Hindlimb muscle (tissue), 1 donor: ENCODE data around the gene SLC44A4. TPM values are rescaled to one million over a fixed set of nuclear protein-coding genes. Genes with fewer than 3 reads are reported as not detected.
"Not testable (repeated sequence)": the region's sequence is repeated elsewhere in the genome, so short reads cannot be mapped to it uniquely, and the experiment has no call there.

Experiments
- DNase-seq: peaks from one replicate; pipeline ENCODE4 v3.0.0-alpha.2; 2013
- polyA plus RNA-seq: library from polyadenylated mRNA; unstranded; fragments of 120-200 nt; gene quantifications from one replicate; pipeline ENCODE4 v1.2.1, GENCODE V29; 2013; ENCODE audit not compliant: insufficient read length

Gene SLC44A4
- polyA plus RNA-seq, 1 donor: 0.23 TPM

DNA sequence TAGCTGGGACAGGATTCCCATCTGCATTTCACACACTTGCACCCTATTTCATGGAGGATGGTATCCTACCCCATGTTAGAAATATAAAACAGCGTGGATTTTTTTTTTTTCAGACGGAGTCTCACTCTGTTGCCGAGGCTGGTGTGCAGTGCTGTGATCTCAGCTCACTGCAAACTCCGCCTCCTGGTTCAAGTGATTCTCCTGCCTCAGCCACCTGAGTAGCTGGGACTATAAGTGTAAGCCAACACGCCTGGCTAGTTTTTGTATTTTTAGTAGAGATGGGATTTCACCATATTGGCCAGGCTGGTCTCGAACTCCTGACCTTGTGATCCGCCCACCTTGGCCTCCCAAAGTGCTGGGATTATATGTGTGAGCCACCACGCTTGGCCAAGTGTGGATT lies 21.0 kb downstream of the SLC44A4 start:
- DNase-seq: not testable (repeated sequence)

DNA sequence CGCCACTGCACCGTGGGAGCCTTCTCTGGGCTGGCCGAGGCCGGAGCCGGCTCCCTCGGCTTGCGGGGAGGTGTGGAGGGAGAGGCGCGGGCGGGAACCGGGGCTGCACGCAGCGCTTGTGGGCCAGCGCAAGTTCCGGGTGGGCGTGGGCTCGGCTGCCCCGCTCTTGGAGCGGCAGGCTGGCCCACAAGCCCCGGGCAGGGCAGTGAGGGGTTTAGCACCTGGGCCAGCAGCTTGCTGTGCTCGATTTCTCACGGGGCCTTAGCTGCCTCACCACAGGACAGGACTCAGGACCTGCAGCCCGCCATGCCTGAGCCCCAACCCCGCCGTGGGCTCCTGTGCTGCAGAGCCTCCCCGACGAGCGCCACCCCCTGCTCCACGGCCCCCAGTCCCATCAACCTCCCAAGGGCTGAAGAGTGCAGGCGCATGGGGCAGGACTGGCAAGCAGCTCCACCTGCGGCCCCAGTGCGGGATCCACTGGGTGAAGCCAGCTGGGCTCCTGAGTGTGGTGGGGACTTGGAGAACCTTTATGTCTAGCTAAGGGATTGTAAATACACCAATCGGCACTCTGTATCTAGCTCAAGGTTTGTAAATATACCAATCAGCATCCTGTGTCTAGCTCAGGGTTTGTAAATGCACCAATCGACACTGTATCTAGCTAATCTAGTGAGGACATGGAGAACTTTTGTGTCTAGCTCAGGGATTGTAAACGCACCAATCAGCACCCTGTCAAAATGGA lies 26.6 kb downstream of the SLC44A4 start:
- not testable (repeated sequence) for DNase-seq

DNA sequence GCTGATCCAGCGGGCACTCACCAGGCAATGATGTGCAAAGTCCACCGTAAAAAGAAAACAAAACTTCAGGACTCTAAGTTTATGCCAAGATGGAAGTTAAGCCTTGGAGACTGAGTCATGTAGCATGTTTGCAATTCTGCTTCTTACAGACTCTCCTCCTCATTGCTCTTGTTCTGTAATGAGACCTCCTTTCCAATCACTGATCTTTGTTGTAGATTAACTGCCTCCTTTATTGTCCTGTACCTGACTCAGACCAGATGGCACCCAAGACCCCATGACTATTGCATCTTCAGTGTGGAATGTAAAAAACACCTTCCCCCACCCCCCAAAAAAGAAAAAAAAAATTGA lies 27.3 kb downstream of the SLC44A4 start:
- no peak for DNase-seq

DNA sequence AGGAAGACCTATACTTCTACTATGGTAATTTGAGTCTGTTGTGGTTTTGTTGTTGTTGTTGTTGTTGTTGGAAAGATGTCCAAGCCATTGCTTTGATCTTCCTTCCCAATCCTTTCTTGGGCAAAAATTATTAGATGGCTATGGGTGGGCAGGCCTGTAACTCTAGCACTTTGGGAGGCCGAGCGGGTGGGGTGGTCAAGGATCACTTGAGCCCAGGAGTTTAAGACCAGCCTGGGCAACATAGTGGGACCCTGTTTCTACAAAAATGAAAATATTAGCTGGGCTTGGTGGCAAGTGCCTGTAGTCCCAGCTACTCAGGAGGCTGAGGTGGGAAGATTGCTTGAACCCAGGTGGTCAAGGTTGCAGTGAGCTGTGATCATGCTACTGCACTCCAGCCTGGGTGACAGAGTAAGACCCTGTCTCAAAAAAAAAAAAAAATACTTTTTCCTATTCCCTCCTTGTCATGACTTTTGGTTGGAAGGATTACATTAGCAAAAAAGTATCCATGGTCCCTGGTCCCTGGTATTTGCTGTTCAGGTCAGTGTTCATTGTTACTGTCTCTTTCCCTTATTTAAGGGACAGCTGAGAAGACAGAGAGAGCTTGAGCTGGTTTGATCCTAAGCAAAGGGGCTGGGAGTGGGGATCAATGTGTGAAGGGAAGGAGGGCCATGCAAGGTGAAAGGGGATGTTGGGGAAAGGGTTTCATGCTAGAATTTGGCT lies 27.9 kb downstream of the SLC44A4 start:
- DNase-seq: no peak

DNA sequence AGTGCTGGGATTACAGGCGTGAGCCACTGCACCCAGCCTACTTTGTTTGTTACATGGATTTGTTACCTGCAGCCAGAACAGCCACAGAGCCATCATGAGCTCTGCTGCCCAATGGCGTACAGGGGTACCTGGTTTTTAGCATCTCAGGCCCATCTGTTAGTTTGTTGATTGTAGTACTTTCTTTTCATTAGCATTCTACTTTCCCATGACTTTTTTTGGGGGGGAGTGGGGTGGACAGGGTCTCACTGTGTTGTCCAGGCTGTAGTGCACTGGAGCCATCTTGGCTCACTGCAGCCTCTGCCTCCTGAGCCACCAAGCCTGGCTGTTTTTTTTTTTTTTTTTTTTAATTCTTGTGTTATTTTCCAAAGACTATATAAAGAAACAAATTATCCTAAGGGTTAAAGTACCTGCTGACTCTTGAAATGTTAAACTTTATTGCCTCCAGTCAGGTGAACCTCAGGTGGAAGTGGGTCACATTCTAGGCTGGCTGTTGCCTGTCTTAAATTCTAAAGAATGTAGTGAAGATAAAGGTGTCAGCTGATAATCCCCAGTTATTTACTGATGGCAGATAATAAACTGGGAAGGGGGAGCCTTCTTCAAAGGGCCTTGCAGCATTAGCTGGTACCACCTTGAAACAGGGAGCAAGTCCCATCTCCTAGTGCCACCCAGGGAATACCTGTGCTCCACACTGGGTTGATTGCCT lies 31.4 kb downstream of the SLC44A4 start:
- DNase-seq: no peak

DNA sequence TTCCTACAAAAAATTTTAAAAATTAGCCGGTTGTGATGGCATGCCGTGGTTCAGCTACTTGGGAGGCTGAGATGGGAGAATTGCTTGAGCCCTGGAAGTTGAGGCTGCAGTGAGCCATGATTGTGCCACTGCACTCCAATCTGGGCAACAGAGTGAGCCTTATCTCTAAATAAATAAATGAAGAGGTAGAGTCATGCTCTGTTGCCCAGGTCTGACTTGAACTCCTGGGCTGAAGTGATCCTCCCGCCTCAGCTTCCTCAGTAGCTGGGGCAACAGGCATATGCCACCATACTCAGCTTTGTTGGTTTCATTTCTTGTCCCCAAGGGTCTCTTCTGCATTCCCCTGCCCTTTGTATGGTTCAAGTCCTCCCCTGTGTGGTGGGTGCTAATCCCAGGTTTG lies 34.3 kb downstream of the SLC44A4 start:
- DNase-seq: no peak

DNA sequence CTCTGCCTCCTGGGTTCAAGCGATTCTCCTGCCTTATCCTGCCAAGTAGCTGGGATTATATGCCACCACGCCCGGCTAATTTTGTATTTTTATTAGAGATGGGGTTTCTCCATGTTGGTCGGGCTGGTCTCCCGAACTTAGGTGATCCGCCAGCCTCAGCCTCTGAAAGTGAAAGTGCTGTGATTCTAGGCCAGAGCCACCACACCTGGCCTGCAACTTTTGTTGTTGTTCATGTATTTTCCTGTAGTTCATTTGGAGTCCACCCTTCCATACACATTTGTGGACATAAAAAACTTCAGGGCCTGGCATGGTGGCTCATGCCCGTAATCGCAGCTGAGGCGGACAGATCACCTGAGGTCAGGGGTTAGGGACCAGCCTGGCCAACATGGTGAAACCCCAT lies 36.7 kb downstream of the SLC44A4 start:
- DNase-seq: no peak

DNA sequence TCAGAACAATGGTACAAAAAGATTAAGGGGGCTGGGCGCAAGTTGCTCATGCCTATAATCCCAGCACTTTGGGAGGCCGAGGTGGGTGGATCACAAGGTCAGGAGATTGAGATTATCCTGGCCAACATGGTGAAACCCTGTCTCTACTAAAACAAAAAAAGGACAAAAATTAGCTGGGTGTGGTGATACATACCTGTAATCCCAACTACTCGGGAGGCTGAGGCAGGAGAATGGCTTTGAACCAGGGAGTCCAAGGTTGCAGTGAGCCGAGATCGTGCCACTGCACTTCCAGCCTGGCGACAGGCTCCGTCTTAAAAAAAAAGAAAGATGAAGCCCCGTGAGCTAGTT lies 39.0 kb downstream of the SLC44A4 start:
- not testable (repeated sequence) for DNase-seq

DNA sequence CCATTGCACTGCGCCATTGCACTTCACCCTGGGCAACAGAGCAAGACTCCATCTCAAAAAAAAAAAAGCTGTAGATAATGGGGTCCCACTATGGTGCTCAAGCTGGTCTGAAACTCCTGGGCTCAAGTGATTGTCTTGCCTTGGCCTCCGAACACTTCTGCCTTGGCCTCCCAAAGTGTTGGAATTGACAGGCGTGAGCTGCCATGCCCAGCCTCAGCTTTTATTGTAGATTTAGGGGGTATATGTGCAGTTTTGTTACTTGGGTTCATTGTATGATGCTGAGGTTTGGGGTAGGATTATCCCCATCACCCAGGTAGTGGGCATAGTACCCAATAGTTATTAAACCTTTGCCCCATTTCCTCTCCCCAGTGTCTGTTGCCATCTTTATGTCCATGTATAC lies 39.8 kb downstream of the SLC44A4 start:
- DNase-seq: no peak

DNA sequence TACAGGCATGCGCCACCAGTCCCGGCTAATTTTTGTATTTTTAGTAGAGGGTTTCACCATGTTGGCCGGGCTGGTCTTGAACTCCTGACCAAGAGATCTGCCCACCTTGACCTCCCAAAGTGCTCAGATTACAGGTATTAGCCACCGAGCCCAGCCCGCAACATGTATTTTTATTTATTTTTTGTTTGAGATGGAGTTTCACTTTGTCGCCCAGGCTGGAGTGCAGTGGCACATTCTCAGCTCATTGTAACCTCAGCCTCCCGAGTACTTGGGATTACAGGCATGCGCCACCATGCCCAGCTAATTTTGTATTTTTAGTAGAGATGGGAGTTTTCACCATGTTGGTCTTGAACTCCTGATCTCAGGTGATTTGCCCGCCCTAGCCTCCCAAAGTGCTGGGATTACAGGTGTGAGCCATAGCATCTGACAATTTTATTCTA lies 40.7 kb downstream of the SLC44A4 start:
- not testable (repeated sequence) for DNase-seq

DNA sequence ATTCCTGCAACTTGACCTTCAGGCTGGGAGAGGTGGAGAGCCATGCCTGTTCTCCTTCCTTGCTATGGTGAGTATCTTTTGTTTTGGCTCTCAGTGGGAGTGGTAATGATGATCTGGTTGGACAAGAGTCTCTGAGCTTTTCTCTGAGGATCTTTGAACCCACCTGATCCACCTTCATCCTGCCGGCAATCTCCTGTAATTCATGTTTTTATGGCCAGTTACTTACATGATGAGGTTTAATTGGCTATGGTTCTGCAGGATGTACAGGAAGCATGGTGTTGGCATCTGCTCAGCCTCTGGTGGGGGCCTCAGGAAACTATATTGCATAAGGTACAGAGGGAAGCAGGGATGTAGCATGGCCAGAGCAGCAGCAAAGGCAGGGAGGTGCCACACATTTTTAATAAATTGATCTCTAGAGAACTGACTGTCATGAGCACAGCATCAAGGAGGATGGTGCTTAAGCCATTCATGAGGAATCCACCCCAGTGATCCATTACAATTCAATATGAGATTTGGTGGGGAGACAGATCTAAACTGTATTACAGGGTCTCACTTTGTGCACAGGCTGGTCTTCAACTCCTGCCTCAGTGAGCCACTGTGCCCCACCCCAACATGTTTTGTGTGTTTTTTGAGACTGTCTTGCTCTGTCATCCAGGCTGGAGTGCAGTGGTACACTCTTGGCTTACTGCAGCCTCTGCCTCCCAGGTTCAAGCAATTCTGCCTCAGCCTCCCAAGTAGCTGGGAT lies 41.3 kb downstream of the SLC44A4 start:
- DNase-seq: no peak

DNA sequence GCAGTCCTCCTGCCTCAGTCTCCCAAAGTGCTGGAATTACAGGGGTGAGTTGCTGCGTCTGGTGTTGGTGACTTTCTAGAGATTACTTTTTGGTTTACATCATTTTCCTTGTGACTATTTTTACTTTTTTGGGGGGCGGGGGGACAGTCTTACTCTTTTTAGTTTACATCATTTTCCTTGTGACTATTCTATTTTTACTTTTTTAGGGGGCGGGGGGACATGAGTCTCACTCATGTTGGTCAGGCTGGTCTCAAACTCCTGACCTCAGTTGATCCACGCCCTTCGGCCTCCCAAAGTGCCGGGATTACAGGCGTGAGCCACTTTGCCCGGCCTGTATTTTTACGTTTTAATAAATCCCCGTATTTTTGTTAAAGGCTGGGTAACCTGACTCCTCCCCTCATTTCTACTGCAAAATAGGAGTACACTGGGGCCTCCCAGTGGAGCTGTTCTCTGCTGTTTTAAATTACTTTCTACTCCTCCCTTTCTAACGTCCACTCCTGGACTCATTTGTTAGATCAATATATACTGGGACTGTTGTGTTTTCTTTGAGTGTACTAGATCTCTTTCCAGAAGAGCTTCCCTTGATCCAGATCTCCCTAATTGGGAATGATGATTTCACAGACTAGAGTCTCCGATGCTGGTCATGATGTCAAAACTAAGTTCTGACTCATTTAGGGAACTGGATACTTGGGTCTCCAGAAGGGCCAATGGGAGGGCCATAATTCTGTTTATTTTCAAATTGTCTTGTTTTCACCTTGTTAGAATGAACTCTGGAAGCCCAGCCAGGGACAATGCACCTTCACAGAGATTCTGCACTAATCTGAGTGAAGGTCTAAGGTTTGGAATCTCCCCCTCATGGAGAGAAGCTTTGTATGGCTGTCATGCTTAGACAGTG lies 42.1 kb downstream of the SLC44A4 start:
- no peak for DNase-seq

DNA sequence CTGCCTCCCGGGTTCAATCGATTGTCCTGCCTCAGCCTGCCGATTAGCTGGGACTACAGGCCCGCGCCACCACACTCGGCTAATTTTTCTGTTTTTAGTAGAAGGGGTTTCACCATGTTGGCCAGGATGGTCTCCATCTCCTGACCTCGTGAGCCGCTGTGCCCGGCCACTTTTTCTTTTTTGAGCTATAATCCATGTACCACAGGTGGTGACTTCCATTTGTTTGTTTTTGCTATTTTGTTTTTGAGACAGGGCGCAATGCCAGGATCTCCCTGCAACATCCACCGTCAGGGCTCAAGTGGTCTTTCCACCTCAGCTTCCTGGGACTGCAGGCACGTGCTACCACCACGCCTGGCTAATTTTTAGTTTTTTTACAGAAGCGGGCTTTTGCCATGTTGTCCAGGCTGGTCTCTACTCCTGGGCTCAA lies 42.7 kb downstream of the SLC44A4 start:
- DNase-seq: no peak

DNA sequence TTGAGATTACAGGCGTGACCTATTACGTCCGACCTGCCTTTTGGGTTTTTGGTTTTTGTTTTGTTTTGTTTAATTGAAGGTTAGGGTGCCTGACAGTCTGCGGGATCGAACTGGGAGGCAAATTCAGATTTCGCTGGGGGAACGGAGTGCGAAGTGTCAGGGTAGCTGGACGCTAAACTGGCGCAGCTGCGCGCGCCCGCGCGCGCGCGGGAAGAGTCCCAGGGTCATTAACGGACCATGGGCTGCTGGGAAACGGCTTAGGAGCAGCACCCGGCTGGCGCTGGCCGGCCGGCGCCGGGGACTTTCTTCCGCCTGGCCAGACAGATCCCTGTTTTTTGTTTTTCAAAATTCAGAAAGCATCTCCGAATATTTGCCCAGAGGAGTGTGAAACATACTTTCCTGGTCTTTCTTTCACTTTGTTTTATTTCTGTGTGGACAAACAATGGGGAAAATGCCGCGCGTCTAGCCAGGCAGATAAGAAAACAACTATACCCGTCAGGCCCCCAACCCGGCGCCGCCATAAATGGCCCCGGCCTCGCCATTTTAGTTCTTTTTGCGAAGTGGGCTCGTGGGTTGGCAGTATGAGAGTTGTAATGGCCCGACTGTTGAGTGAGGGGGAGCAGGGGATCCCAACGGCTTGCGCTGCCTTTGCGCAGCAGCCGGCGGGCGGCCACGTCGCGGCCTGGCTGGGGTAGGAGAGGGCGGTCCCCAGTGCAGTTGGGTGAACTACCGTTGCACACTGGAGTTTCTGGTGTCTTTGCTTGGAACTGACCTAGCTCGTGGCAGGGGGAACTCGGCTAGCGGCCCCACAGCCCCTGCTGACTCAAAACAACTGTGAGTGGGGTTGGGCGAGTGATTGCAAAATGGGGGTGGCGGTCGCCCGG lies 44.2 kb downstream of the SLC44A4 start:
- peak; percentile 94 for DNase-seq

DNA sequence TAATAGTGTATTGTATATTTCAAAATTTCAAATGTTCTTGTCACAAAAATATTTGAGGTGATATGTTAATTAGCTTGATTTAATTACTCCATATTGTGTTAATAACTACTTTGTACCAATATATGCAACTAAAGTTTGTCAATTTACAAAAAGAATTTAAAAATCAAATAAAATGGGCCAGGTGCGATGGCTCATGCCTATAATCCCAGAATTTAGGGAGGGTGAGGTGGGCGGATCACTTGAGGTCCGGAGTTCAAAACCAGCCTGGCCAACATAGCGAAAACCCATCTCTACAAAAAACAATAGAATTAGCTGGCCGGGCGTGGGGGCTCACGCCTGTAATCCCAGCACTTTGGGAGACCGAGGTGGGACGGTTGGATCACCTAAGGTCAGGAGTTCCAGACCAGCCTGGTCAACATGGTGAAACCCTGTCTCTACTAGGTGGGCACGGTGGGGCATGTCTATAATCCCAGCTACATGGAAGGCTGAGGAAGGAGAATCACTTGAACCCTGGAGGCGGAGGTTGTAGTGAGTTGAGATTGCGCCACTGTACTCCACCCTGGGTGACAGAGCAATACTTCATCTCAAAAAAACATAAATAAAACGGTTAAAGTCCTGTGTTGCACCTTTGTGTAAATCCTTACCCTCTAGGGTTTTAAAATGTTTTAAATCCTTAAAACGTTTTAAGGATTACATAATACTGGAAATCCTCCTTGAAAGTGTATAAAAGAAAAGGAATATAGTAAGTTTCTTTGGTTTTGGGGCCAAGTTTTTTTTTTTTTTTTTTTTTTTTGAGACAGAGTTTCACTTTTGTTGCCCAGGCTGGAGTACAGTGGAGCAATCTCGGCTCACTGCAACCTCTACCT lies 47.2 kb downstream of the SLC44A4 start:
- DNase-seq: no peak

DNA sequence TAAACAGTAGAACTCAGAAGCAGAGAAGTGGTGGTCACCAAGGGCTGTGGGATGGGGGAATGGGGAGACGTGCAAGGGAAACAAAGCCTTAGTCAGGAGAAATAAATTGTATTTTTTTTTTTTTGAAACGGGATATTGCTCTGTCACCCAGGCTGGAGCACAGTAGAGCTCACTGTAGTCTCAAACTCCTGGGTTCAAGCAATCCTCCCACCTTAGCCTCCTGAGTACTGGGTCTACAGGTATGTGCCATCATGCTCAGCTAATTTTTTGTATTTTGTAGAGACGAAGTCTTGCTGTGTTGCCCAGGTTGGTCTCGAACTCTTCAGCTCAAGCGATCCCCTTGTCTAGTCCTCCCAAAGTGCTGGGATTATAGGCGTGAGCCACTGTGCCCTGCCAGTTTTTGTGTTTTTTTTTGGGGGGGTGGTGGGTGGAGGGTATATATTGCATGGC lies 47.9 kb downstream of the SLC44A4 start:
- no peak for DNase-seq

DNA sequence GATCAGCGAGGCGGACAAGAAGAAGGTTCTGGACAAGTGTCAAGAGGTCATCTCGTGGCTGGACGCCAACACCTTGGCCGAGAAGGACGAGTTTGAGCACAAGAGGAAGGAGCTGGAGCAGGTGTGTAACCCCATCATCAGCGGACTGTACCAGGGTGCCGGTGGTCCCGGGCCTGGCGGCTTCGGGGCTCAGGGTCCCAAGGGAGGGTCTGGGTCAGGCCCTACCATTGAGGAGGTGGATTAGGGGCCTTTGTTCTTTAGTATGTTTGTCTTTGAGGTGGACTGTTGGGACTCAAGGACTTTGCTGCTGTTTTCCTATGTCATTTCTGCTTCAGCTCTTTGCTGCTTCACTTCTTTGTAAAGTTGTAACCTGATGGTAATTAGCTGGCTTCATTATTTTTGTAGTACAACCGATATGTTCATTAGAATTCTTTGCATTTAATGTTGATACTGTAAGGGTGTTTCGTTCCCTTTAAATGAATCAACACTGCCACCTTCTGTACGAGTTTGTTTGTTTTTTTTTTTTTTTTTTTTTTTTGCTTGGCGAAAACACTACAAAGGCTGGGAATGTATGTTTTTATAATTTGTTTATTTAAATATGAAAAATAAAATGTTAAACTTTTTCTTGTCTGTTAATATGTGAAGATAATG lies 49.0 kb downstream of the SLC44A4 start:
- DNase-seq: peak; percentile 67

DNA sequence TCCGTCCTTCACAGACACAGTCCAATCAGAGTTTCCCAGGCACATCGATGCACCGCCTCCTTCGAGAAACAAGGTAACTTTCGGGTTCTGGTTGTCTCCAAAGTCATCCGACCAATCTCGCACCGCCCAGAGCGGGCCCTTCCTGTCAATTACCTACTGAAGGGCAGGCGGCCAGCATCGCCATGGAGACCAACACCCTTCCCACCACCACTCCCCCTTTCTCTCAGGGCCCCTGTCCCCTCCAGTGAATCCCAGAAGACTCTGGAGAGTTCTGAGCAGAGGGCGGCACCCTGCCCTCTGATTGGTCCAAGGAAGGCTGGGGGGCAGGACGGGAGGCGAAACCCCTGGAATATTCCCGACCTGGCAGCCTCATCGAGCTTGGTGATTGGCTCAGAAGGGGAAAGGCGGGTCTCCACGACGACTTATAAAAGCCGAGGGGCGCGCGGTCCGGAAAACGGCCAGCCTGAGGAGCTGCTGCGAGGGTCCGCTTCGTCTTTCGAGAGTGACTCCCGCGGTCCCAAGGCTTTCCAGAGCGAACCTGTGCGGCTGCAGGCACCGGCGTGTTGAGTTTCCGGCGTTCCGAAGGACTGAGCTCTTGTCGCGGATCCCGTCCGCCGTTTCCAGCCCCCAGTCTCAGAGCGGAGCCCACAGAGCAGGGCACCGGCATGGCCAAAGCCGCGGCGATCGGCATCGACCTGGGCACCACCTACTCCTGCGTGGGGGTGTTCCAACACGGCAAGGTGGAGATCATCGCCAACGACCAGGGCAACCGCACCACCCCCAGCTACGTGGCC lies 51.3 kb downstream of the SLC44A4 start, which contains the start of gene HSPA1B:
Gene HSPA1B, plus strand, starts transcription at position 453 of the 794 bp plus-strand sequence. Its CDS starts 213 bp downstream, at position 666.
- peak; percentile 99 for DNase-seq
